ENCODE data around the gene NID2. TPM values are rescaled to one million over a fixed set of nuclear protein-coding genes. Genes with fewer than 3 reads are reported as not detected.

NID2 gene
- total and polyA plus RNA-seq, 4 donors: 2.3 to 23.3 (median 10.1) TPM

DNA sequence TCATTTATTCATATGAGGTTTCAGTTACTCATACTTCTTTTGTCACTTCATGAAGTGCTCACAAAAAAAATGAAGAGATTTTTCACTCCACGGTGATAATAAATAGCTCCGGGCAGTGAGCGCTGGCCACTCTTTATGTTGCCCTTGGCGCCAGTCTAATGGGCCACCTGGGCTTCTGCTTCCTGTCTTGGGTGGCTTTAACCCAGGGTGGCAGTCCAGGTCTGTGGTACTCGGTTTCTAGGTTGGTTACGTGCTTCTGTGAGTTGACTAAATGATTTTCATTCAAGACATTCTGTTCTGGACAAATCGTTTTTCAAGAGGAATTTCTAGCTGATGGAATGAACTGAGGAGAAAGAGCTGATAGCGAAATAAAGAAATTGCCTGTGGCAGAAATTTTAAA, 34.6 kb upstream of the NID2 start:
- WGBS: 88% methylated on average over 8 of the region's 8 CpGs
- H3K27me3 ChIP-seq (ENCODE audit: control insufficient read depth in 4 of 4, insufficient read depth in 4 of 4, low read length in 3 of 4): no peaks in the 10 kb centered on the region
- no peak for DNase-seq (ENCODE audit: low spot score)
- H3K9ac ChIP-seq (ENCODE audit: low read depth in 1 of 2, low read length in 2 of 2): no peak overlapping the region
- no peaks in the 10 kb centered on the region for H3K36me3 ChIP-seq (ENCODE audit: control insufficient read depth in 4 of 4, insufficient read depth in 3 of 4, low read depth in 1 of 4, low read length in 3 of 4)
- TF ChIP-seq YY1 (IDR thresholded peaks at IDR 0.05) (no peak), HNF4A (conservative IDR thresholded peaks at IDR 0.05) (no peak), JUND (IDR thresholded peaks at IDR 0.05) (no peak), FOXA1 (IDR thresholded peaks at IDR 0.05) (no peak), GABPA (IDR thresholded peaks at IDR 0.05 in 1 of 2, conservative IDR thresholded peaks at IDR 0.05 in 1 of 2) (no peak), RXRA (IDR thresholded peaks at IDR 0.05) (no peak), EGR1 (IDR thresholded peaks at IDR 0.05; ENCODE audit: low read depth in 2 of 2) (no peak), NR2F2 (IDR thresholded peaks at IDR 0.05) (no peak), HNF4G (IDR thresholded peaks at IDR 0.05) (no peak)
- TF ChIP-seq, protein P1, sequence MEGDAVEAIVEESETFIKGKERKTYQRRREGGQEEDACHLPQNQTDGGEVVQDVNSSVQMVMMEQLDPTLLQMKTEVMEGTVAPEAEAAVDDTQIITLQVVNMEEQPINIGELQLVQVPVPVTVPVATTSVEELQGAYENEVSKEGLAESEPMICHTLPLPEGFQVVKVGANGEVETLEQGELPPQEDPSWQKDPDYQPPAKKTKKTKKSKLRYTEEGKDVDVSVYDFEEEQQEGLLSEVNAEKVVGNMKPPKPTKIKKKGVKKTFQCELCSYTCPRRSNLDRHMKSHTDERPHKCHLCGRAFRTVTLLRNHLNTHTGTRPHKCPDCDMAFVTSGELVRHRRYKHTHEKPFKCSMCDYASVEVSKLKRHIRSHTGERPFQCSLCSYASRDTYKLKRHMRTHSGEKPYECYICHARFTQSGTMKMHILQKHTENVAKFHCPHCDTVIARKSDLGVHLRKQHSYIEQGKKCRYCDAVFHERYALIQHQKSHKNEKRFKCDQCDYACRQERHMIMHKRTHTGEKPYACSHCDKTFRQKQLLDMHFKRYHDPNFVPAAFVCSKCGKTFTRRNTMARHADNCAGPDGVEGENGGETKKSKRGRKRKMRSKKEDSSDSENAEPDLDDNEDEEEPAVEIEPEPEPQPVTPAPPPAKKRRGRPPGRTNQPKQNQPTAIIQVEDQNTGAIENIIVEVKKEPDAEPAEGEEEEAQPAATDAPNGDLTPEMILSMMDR (IDR thresholded peaks at IDR 0.05; ENCODE audit: low read depth, low read length, missing input control): no peak
- TF ChIP-seq, protein P2, sequence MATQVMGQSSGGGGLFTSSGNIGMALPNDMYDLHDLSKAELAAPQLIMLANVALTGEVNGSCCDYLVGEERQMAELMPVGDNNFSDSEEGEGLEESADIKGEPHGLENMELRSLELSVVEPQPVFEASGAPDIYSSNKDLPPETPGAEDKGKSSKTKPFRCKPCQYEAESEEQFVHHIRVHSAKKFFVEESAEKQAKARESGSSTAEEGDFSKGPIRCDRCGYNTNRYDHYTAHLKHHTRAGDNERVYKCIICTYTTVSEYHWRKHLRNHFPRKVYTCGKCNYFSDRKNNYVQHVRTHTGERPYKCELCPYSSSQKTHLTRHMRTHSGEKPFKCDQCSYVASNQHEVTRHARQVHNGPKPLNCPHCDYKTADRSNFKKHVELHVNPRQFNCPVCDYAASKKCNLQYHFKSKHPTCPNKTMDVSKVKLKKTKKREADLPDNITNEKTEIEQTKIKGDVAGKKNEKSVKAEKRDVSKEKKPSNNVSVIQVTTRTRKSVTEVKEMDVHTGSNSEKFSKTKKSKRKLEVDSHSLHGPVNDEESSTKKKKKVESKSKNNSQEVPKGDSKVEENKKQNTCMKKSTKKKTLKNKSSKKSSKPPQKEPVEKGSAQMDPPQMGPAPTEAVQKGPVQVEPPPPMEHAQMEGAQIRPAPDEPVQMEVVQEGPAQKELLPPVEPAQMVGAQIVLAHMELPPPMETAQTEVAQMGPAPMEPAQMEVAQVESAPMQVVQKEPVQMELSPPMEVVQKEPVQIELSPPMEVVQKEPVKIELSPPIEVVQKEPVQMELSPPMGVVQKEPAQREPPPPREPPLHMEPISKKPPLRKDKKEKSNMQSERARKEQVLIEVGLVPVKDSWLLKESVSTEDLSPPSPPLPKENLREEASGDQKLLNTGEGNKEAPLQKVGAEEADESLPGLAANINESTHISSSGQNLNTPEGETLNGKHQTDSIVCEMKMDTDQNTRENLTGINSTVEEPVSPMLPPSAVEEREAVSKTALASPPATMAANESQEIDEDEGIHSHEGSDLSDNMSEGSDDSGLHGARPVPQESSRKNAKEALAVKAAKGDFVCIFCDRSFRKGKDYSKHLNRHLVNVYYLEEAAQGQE (IDR thresholded peaks at IDR 0.05): no peak
- TF ChIP-seq, protein P3, sequence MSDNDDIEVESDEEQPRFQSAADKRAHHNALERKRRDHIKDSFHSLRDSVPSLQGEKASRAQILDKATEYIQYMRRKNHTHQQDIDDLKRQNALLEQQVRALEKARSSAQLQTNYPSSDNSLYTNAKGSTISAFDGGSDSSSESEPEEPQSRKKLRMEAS (IDR thresholded peaks at IDR 0.05): no peak
- H3K9me3 ChIP-seq (ENCODE audit: control insufficient read depth in 4 of 4, low read length in 3 of 4): no peaks in the 10 kb centered on the region
- H3K4me1 ChIP-seq (ENCODE audit: control insufficient read depth in 4 of 4, insufficient read depth in 4 of 4, low read length in 3 of 4): no peaks in the 10 kb centered on the region
- no peak overlapping the region for H3K27ac ChIP-seq (ENCODE audit: low read depth in 1 of 2, low read length in 2 of 2)
- H3K4me3 ChIP-seq (ENCODE audit: low read depth in 1 of 3, low read length in 3 of 3): no peak overlapping the region

DNA sequence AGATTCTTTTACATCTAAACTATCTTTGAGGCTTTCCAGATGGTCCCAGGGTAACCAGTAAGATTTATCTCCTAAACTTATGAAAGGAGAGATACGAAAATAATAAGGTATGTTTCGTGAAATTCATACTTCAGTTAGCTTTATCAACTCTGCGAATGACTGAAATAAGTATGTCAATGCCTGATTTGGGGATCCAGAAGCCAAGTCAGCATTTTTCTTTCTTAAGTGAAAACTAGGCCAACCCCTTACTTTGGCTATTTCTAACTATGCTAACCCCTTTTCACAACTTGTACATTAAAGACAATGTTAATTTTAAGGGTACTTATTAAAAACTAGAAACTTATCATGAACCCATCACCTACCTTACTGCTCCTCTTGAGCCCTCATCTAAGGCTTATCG, 26.9 kb upstream of the NID2 start:
- H3K4me1 ChIP-seq (ENCODE audit: control insufficient read depth in 4 of 4, insufficient read depth in 4 of 4, low read length in 3 of 4): no peaks in the 10 kb centered on the region
- H3K36me3 ChIP-seq (ENCODE audit: control insufficient read depth in 4 of 4, insufficient read depth in 3 of 4, low read depth in 1 of 4, low read length in 3 of 4): no peaks in the 10 kb centered on the region
- H3K4me3 ChIP-seq (ENCODE audit: low read depth in 1 of 3, low read length in 3 of 3): no peak overlapping the region
- 85% methylated on average over 4 of the region's 4 CpGs for WGBS
- DNase-seq (ENCODE audit: low spot score): no peak
- H3K27me3 ChIP-seq (ENCODE audit: control insufficient read depth in 4 of 4, insufficient read depth in 4 of 4, low read length in 3 of 4): no peaks in the 10 kb centered on the region
- no peak overlapping the region for H3K27ac ChIP-seq (ENCODE audit: low read depth in 1 of 2, low read length in 2 of 2)
- no peak overlapping the region for H3K9ac ChIP-seq (ENCODE audit: low read depth in 1 of 2, low read length in 2 of 2)
- H3K9me3 ChIP-seq (ENCODE audit: control insufficient read depth in 4 of 4, low read length in 3 of 4): peaks cover 0 to 3% (median 0%) of the 10 kb centered on the region in 4 donors
- TF ChIP-seq, protein P4, sequence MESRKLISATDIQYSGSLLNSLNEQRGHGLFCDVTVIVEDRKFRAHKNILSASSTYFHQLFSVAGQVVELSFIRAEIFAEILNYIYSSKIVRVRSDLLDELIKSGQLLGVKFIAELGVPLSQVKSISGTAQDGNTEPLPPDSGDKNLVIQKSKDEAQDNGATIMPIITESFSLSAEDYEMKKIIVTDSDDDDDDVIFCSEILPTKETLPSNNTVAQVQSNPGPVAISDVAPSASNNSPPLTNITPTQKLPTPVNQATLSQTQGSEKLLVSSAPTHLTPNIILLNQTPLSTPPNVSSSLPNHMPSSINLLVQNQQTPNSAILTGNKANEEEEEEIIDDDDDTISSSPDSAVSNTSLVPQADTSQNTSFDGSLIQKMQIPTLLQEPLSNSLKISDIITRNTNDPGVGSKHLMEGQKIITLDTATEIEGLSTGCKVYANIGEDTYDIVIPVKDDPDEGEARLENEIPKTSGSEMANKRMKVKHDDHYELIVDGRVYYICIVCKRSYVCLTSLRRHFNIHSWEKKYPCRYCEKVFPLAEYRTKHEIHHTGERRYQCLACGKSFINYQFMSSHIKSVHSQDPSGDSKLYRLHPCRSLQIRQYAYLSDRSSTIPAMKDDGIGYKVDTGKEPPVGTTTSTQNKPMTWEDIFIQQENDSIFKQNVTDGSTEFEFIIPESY (IDR thresholded peaks at IDR 0.05): no peak
- no peak for TF ChIP-seq EGR1 (IDR thresholded peaks at IDR 0.05; ENCODE audit: low read depth in 2 of 2)
- no peak for TF ChIP-seq JUND (IDR thresholded peaks at IDR 0.05)
- no peak for TF ChIP-seq HNF4G (IDR thresholded peaks at IDR 0.05)
- no peak for TF ChIP-seq FOXA1 (IDR thresholded peaks at IDR 0.05)
- no peak for TF ChIP-seq RXRA (IDR thresholded peaks at IDR 0.05)
- no peak for TF ChIP-seq NR2F2 (IDR thresholded peaks at IDR 0.05)
- TF ChIP-seq FOXA2 (IDR thresholded peaks at IDR 0.05): no peak
- TF ChIP-seq, protein P1 (IDR thresholded peaks at IDR 0.05; ENCODE audit: low read depth, low read length, missing input control): no peak
- TF ChIP-seq SP1 (IDR thresholded peaks at IDR 0.05): no peak
- TF ChIP-seq HNF4A (conservative IDR thresholded peaks at IDR 0.05): no peak
- TF ChIP-seq, protein P3 (IDR thresholded peaks at IDR 0.05): no peak
- no peak for TF ChIP-seq RAD21 (IDR thresholded peaks at IDR 0.05)
- no peak for TF ChIP-seq TAF1 (conservative IDR thresholded peaks at IDR 0.05)
- TF ChIP-seq, protein P5, sequence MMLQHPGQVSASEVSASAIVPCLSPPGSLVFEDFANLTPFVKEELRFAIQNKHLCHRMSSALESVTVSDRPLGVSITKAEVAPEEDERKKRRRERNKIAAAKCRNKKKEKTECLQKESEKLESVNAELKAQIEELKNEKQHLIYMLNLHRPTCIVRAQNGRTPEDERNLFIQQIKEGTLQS (IDR thresholded peaks at IDR 0.05): no peak
- TF ChIP-seq, protein P2 (IDR thresholded peaks at IDR 0.05): no peak

All from liver (tissue), 9 donors.